Naive thymus-derived CD4-positive, alpha-beta T cell (primary cell): Measurements from ENCODE around the gene SLCO4A1. TPM values are rescaled to one million over a fixed set of nuclear protein-coding genes. Genes with fewer than 3 reads are reported as not detected.
A peak's percentile ranks its signal among the peaks of the same experiment; 100 is the strongest.

Source experiments
- ATAC-seq: fragments of 150-1000 bp; cut with Tn5 transposase; 2 replicates; pipeline ENCODE4 v1.10.0; 2021; ENCODE audit warnings: mild to moderate bottlenecking, moderate library complexity
- CTCF ChIA-PET: fragments of 350-600 bp; sonication (Branson Sonifier 250); formaldehyde crosslinking; loops from one replicate; lab custom pipeline; 2021; ENCODE audit warnings: antibody characterized with exemption; lab: Charles Lee
- POLR2A ChIA-PET: fragments of 350-600 bp; sonication (Branson Sonifier 250); formaldehyde crosslinking; loops from one replicate; lab custom pipeline; 2021; ENCODE audit warnings: antibody characterized with exemption, inconsistent platforms; lab: Charles Lee
- DNase-seq, 9 donors: peaks; one replicate each; pipeline versions ENCODE4 v3.0.0 to v3.0.0-alpha.2; 2020 to 2022; ENCODE audit warnings: mixed read lengths in 1 of 9
- H3K27ac ChIP-seq: one replicate; pipeline ENCODE4 v1.7.0; 2013; ENCODE audit warnings: mild to moderate bottlenecking, low read depth, low read length, moderate library complexity
- H3K27me3 ChIP-seq, 2 donors: one replicate each; pipeline ENCODE4 v1.7.0; 2013; ENCODE audit warnings: low read length in 2 of 2, mild to moderate bottlenecking in 2 of 2, moderate library complexity in 2 of 2; ENCODE audit not compliant: control insufficient read depth in 2 of 2, insufficient read depth in 2 of 2
- H3K36me3 ChIP-seq, 3 experiments: 1 replicate in 2 of 3; 2 replicates in 1 of 3; pipeline ENCODE4 v1.7.0; 2013; ENCODE audit warnings: low read length in 3 of 3, mild to moderate bottlenecking in 3 of 3, moderate library complexity in 1 of 3; ENCODE audit not compliant: insufficient read depth in 3 of 3, control insufficient read depth in 2 of 3
- H3K4me1 ChIP-seq, 2 donors: one replicate each; pipeline ENCODE4 v1.7.0; 2013; ENCODE audit warnings: low read length in 2 of 2, mild to moderate bottlenecking in 2 of 2, moderate library complexity in 1 of 2; ENCODE audit not compliant: control insufficient read depth in 2 of 2, insufficient read depth in 2 of 2
- H3K4me3 ChIP-seq: 2 replicates; pipeline ENCODE4 v1.7.0; 2013; ENCODE audit warnings: mild to moderate bottlenecking, low read length
- H3K9me3 ChIP-seq, 3 experiments: 1 replicate in 2 of 3; 2 replicates in 1 of 3; pipeline ENCODE4 v1.7.0; 2013; ENCODE audit warnings: low read length in 3 of 3; ENCODE audit not compliant: control insufficient read depth in 2 of 3
- H3K27ac Mint-ChIP-seq, 9 donors: one replicate each; pipeline ENCODE4 v1.8.0; 2020 to 2022; ENCODE audit warnings: mixed read lengths in 9 of 9, mild to moderate bottlenecking in 8 of 9, moderate library complexity in 5 of 9, inconsistent platforms in 2 of 9
- H3K27me3 Mint-ChIP-seq, 5 donors: one replicate each; pipeline ENCODE4 v1.8.0; 2021 to 2022; ENCODE audit warnings: mixed read lengths in 5 of 5, mild to moderate bottlenecking in 1 of 5
- H3K36me3 Mint-ChIP-seq, 5 donors: one replicate each; pipeline ENCODE4 v1.8.0; 2020 to 2022; ENCODE audit warnings: mixed read lengths in 5 of 5, mild to moderate bottlenecking in 3 of 5, inconsistent platforms in 1 of 5
- H3K4me1 Mint-ChIP-seq, 7 donors: one replicate each; pipeline ENCODE4 v1.8.0; 2020 to 2022; ENCODE audit warnings: mixed read lengths in 7 of 7, mild to moderate bottlenecking in 3 of 7, inconsistent platforms in 1 of 7
- H3K4me3 Mint-ChIP-seq, 10 donors: one replicate each; pipeline ENCODE4 v1.8.0; 2020 to 2022; ENCODE audit warnings: mild to moderate bottlenecking in 10 of 10, mixed read lengths in 10 of 10, moderate library complexity in 6 of 10, inconsistent platforms in 2 of 10
- H3K9me3 Mint-ChIP-seq, 11 donors: one replicate each; pipeline ENCODE4 v1.8.0; 2020 to 2022; ENCODE audit warnings: mixed read lengths in 11 of 11, mild to moderate bottlenecking in 4 of 11, inconsistent platforms in 1 of 11, moderate library complexity in 1 of 11
- intact Hi-C, 2 donors: fragments of 100-400 bp; cut with micrococcal nuclease; formaldehyde crosslinking; loops; one replicate each; pipeline ENCODE4 v1.15.1; 2023
- polyA plus RNA-seq, 2 donors: library from polyadenylated mRNA; unstranded; fragments of 300-500 nt; fragmentation: Illumina TruSeq; gene quantifications; one replicate each; pipeline ENCODE4 v1.2.3, GENCODE V29; 2021
- total RNA-seq, 6 experiments: library from RNA in 5 of 6; stranded (reverse) in 5 of 6; gene quantifications; 1 replicate in 5 of 6; 2 replicates in 1 of 6; pipeline ENCODE4 v1.2.3 and lab custom pipeline; 2021 to 2026

The SLCO4A1 gene
- total and polyA plus RNA-seq, 7 experiments from 2014 or later, result 0.36 to 45.5 (median 0.92) TPM

DNA sequence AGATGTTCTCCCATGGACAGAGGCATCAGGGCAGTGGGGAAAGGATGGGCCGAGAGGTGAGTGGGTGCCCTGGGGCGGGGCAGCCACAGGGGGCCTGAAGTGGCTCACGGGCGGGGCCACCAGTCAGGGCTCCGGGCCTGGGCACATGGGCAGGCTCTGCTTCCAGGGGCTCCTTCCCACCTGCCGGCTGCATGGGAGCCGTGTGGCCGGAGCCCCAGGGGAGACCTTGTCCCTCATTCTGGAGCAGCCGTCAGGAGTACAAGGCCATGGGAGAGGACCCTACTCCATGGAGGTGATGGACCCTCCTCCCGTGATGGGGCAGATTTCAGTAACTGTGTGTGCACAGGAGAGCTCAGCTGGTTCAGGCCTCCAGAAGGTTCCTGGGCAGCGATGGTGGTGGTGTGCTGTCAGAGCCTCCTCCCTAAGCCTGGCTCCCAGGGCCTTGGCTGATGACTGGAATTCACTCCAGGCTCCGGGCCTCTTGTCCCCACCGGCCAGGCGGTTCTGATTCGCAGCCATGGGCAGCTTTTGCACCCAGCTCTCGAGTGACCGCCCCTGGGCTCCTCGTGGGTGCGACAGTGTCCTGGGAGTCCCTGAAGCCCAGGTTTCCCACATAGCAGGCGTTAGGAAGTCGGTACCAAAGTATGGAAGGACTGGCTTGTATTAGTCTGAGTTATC is 6.2 kb downstream of the SLCO4A1 start:
- Histone ChIP-seq H3K9me3 (no peaks in the 10 kb centered on the region), H3K36me3 (no peaks in the 10 kb centered on the region), H3K4me1 (peaks cover 18 to 24% of the 10 kb centered on the region in 2 donors), H3K4me3 (no peak overlapping the region), H3K27ac (no peak overlapping the region), H3K27me3 (no peaks in the 10 kb centered on the region)
- H3K4me3 Mint-ChIP-seq, result no peak overlapping the region
- peak overlapping the region in 7 of 9 donors; percentile 23 to 97 (median 48) for H3K27ac Mint-ChIP-seq
- H3K36me3 Mint-ChIP-seq, result peaks cover 0 to 3% (median 0%) of the 10 kb centered on the region in 5 donors
- ChIA-PET POLR2A (no interaction called here), CTCF (no interaction called here)
- intact Hi-C loops, result no loop called here
- ATAC-seq (no peak), DNase-seq (no peak)
- no peaks in the 10 kb centered on the region for H3K27me3 Mint-ChIP-seq
- H3K9me3 Mint-ChIP-seq, result no peaks in the 10 kb centered on the region
- peaks cover 11 to 67% (median 30%) of the 10 kb centered on the region in 7 donors for H3K4me1 Mint-ChIP-seq

DNA sequence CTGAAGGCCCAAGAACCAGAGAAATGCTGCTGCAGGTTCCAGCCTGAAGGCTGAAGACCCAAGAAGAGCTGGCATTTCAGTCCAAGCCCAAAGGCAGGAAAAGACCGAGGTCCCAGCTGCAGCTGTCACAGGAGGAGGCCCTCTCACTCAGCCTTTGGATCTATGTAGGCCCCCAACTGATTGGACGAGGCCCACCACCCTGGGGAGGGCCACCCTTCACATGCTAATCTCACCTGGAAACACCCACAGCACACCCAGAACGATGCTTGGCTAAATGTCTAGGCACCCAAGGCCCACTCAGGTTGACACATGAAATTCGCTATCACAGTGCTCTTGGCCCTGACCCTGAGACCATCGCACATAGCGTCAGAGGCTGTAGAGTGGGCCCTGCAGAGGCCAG is 6.8 kb downstream of the SLCO4A1 start:
- no peak for DNase-seq
- no peak for ATAC-seq
- intact Hi-C loops, result no loop called here
- Mint-ChIP-seq H3K36me3 (peaks cover 0 to 3% (median 0%) of the 10 kb centered on the region in 5 donors), H3K4me3 (peak overlapping the region in 1 of 10 donors; percentile 5), H3K27ac (peak overlapping the region in 6 of 9 donors; percentile 23 to 97 (median 57)), H3K4me1 (peaks cover 11 to 65% (median 30%) of the 10 kb centered on the region in 7 donors), H3K9me3 (no peaks in the 10 kb centered on the region), H3K27me3 (no peaks in the 10 kb centered on the region)
- H3K4me1 ChIP-seq, result peaks cover 17 to 20% of the 10 kb centered on the region in 2 donors
- no peaks in the 10 kb centered on the region for H3K9me3 ChIP-seq
- H3K4me3 ChIP-seq, result no peak overlapping the region
- no peaks in the 10 kb centered on the region for H3K27me3 ChIP-seq
- H3K36me3 ChIP-seq, result no peaks in the 10 kb centered on the region
- POLR2A ChIA-PET, result interaction anchor here (4.8 kb wide), 1 partner anchor 146 kb away, joined by 34 read pairs; the partner anchor contains the start of gene MRGBP
- CTCF ChIA-PET, result interaction anchor here (0.6 kb wide), 1 partner anchor 323 kb away, joined by 3 read pairs; no protein-coding TSS in a partner anchor
- H3K27ac ChIP-seq, result no peak overlapping the region

DNA sequence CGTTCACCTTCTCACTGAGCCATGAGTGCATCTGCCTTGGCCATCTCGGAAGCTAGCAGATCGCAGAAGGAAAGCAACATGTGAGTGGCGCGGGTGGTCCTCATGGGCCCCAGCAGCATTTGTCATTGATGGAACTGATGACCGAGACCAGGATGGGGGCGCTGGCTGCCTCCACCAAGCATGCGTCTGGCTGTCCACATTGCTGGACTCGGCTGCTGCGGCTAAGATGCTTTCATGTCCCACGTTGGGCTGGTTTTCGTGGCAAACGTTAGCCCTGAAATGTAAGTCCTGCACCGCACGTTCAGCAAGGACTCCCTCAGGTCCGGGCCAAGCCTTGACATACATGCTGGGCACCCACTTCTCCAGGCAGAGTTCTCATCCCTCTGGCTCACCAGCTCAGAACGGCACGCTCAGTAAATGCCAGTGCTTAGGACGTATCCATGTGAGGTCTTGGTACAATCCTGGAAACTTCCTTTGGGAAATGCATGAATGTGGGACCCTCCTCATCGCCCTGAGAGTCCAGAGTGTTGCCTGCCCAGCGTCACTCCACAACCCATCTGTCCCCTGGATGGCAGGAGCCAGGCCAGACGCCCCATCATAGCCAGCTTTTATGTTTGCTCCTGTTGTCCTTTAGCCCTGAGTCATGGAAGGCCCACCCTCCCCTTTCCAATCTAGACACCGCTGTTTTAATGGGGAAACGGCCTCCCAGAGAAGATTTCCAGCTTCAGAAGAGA is 8.4 kb downstream of the SLCO4A1 start:
- Mint-ChIP-seq H3K4me1 (peaks cover 11 to 56% (median 30%) of the 10 kb centered on the region in 7 donors), H3K36me3 (peaks cover 0 to 3% (median 0%) of the 10 kb centered on the region in 5 donors), H3K27ac (peak overlapping the region; percentile 93 to 99 (median 97)), H3K4me3 (peak overlapping the region; percentile 81 to 95 (median 84)), H3K9me3 (no peaks in the 10 kb centered on the region), H3K27me3 (no peaks in the 10 kb centered on the region)
- ATAC-seq, result no peak
- no peaks in the 10 kb centered on the region for H3K36me3 ChIP-seq
- H3K27ac ChIP-seq, result peak overlapping the region; percentile 81
- ChIA-PET POLR2A (interaction anchor here (0.8 to 4.8 kb wide), 10 partner anchors 8 to 158 kb away, joined by 3 to 34 read pairs (median 4); partner anchors contain the start of genes MRGBP, OGFR and SLCO4A1), CTCF (interaction anchor here (0.6 to 1.0 kb wide), 3 partner anchors 131 to 158 kb away, joined by 3 to 4 read pairs (median 3); no protein-coding TSS in a partner anchor)
- DNase-seq, result no peak
- no peaks in the 10 kb centered on the region for H3K9me3 ChIP-seq
- H3K4me1 ChIP-seq, result peaks cover 17 to 20% of the 10 kb centered on the region in 2 donors
- H3K4me3 ChIP-seq, result peak overlapping the region; percentile 68
- intact Hi-C loops, result loop anchor here (1.0 to 10.0 kb wide), 7 partner anchors 8 to 274 kb away; partner anchors contain the start of genes SLCO4A1 (in 2 of the 2) and DIDO1 (in 1 of the 2)
- no peaks in the 10 kb centered on the region for H3K27me3 ChIP-seq

DNA sequence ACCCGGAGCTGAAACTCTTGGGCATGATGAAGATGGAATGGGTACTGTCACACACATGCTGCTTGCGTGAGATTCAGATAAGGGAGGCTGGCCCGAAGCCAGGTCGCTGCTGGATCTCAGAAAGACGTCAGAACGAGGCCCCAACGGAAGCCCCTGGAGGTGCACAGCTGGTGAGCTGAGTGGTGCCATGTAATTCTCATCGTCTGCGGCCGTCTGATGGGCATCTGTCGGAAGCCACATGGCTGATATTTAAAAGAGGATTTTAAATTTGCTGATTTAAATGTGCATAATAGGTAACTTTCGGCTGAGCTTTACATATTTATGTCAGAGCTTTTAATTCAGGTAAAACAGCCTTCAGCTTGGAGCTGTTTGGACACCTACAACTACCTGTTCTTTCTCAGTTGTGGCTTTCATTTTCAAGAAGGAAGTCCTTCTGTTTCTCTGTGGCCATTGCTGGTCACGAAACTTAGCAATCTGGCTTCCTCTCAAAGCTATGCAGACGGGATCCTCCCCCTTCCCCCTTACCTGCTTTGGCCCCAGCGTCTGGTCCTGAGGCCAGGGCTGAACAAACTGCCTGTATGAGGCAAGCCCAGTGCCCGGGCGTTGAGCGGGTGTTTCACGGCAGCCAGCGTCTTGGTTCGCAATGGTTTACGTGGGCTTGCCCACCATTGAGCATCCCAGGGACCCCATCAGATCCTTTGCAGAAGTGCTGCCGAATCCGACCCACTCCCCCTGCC is 9.2 kb downstream of the SLCO4A1 start:
- ATAC-seq, result peak; percentile 79
- Histone ChIP-seq H3K27me3 (no peaks in the 10 kb centered on the region), H3K36me3 (no peaks in the 10 kb centered on the region), H3K4me3 (peak overlapping the region; percentile 68), H3K9me3 (no peaks in the 10 kb centered on the region), H3K4me1 (peaks cover 17 to 20% of the 10 kb centered on the region in 2 donors), H3K27ac (peak overlapping the region; percentile 81)
- H3K9me3 Mint-ChIP-seq, result no peaks in the 10 kb centered on the region
- H3K4me3 Mint-ChIP-seq, result peak overlapping the region; percentile 81 to 95 (median 84)
- H3K27me3 Mint-ChIP-seq, result no peaks in the 10 kb centered on the region
- ChIA-PET POLR2A (interaction anchor here (0.7 to 4.8 kb wide), 11 partner anchors 9 to 157 kb away, joined by 3 to 34 read pairs (median 4); partner anchors contain the start of genes MRGBP, OGFR and SLCO4A1), CTCF (interaction anchor here (0.6 to 1.0 kb wide), 4 partner anchors 130 to 873 kb away, joined by 3 to 4 read pairs (median 4); no protein-coding TSS in a partner anchor)
- H3K36me3 Mint-ChIP-seq, result peaks cover 0 to 3% (median 0%) of the 10 kb centered on the region in 5 donors
- DNase-seq, result peak; percentile 47 to 95 (median 88)
- peak overlapping the region; percentile 93 to 99 (median 97) for H3K27ac Mint-ChIP-seq
- H3K4me1 Mint-ChIP-seq, result peaks cover 11 to 53% (median 30%) of the 10 kb centered on the region in 7 donors
- intact Hi-C loops, result loop anchor here (1.0 to 10.0 kb wide), 8 partner anchors 9 to 273 kb away; partner anchors contain the start of genes SLCO4A1 (in 2 of the 2), DIDO1 (in 1 of the 2) and TCFL5 (in 1 of the 2)

DNA sequence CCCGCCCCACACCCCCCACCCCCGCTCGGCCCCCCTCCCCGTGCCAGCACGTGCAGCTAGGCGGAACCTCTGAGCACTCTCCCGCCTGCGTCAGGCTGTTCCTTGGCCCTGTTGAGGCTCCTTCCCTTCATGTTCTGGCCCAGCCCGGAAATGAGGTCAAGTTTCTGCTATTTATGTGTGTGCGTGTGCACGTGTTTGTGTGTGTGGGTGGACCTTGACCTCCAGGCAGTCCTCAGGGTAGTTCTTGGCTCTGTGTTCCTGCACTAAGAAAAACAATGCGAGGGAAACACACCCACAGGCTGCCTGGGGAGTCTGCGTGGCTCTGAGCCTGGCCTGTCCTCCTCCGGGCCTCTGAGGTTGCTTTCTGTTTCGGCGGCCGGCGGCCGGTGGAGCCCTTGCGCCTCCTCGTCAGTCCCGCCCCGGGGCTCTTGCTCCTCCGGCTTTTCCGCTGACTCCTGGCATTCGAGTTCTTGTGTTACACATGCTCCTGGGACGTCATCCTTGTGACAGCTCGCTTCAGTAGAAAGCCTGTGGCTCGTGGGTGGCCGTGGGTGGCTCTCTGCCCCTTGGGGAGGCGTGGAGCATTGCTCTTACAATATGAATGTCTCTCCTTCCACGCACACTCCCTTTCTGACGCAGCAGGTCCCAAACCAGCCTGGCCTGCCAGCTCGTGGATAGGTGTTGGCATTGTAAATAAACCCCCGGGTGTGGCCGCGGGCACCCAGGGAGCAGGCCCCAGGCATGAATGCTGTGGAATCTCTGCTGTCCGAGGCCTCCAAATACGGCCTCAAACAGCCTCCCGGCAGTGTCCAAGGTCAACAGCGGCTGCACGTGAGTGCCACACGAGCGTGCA is 10.0 kb downstream of the SLCO4A1 start:
- H3K27ac ChIP-seq, result peak overlapping the region; percentile 81
- ATAC-seq, result peak; percentile 78
- Mint-ChIP-seq H3K4me3 (peak overlapping the region; percentile 80 to 95 (median 84)), H3K27me3 (no peaks in the 10 kb centered on the region), H3K9me3 (no peaks in the 10 kb centered on the region), H3K4me1 (peaks cover 11 to 45% (median 30%) of the 10 kb centered on the region in 7 donors), H3K36me3 (peaks cover 0 to 2% (median 0%) of the 10 kb centered on the region in 5 donors), H3K27ac (peak overlapping the region; percentile 93 to 99 (median 97))
- ChIA-PET POLR2A (interaction anchor here (0.6 to 4.8 kb wide), 11 partner anchors 10 to 162 kb away, joined by 3 to 34 read pairs (median 4); partner anchors contain the start of genes MRGBP, OGFR and SLCO4A1), CTCF (interaction anchor here (0.6 to 1.0 kb wide), 5 partner anchors 9 to 872 kb away, joined by 3 to 4 read pairs (median 3); no protein-coding TSS in a partner anchor)
- H3K4me3 ChIP-seq, result peak overlapping the region; percentile 40
- H3K4me1 ChIP-seq, result peaks cover 17 to 20% of the 10 kb centered on the region in 2 donors
- intact Hi-C loops, result loop anchor here (2.0 to 10.0 kb wide), 3 partner anchors 125 to 273 kb away; partner anchors contain the start of genes DIDO1 (in 1 of the 2) and TCFL5 (in 1 of the 2)
- no peaks in the 10 kb centered on the region for H3K9me3 ChIP-seq
- DNase-seq, result peak; percentile 44 to 80 (median 75)
- no peaks in the 10 kb centered on the region for H3K36me3 ChIP-seq
- no peaks in the 10 kb centered on the region for H3K27me3 ChIP-seq
